PC-3 (cell line): ENCODE measurements around the gene CD6.

Source experiments
- EZH2phosphoT487 ChIP-seq: fragments of 300-600 bp; sonication (generic); IDR thresholded peaks from 2 replicates; pipeline ENCODE4 v1.6.1; 2018; ENCODE audit warnings: mild to moderate bottlenecking, antibody characterized with exemption, low read length, borderline replicate concordance
- TF ChIP-seq, protein P1 (sequence below): fragments of 300-600 bp; sonication (generic); conservative IDR thresholded peaks from 2 replicates; pipeline ENCODE4 v1.5.1; 2017; ENCODE audit warnings: antibody characterized with exemption, low read depth, mild to moderate bottlenecking, low read length

DNA sequence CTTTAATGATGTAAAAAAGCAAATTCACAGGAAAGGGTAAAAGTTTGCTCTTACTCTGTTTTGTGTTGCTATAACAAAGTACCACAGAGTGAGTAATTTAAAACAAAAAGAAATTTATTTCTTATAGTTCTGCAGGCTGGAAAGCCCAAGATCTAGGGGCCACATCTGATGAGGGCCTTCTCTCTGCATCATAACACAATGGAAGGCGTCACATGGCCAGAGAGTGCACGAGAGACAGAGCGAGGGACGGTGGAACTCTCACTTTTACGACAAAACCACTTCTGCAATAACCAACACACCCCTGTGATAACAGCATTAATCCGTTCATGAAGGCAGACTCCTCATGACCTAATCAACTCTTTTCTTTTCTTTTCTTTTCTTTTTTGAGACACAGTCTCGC, 31.1 kb downstream of the CD6 start:
- TF ChIP-seq, protein P1, sequence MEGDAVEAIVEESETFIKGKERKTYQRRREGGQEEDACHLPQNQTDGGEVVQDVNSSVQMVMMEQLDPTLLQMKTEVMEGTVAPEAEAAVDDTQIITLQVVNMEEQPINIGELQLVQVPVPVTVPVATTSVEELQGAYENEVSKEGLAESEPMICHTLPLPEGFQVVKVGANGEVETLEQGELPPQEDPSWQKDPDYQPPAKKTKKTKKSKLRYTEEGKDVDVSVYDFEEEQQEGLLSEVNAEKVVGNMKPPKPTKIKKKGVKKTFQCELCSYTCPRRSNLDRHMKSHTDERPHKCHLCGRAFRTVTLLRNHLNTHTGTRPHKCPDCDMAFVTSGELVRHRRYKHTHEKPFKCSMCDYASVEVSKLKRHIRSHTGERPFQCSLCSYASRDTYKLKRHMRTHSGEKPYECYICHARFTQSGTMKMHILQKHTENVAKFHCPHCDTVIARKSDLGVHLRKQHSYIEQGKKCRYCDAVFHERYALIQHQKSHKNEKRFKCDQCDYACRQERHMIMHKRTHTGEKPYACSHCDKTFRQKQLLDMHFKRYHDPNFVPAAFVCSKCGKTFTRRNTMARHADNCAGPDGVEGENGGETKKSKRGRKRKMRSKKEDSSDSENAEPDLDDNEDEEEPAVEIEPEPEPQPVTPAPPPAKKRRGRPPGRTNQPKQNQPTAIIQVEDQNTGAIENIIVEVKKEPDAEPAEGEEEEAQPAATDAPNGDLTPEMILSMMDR: no peak
- no peak for TF ChIP-seq EZH2phosphoT487
